K562 (cell line): ENCODE data around the gene DLK1. TPM values are rescaled to one million over a fixed set of nuclear protein-coding genes. Genes with fewer than 3 reads are reported as not detected.
A peak's percentile ranks its signal among the peaks of the same experiment; 100 is the strongest.

Experiments
- ATAC-seq: fragments of 200-7000 bp; cut with Tn5 transposase; 3 replicates; pipeline ENCODE4 v1.9.1; 2020; ENCODE audit warnings: moderate library complexity
- BruUV-seq: library from RNA; stranded (reverse); fragments of 400-500 nt; replicated peaks from 2 replicates; lab custom pipeline; 2021; lab: Mats Ljungman, UMichigan
- CTCF ChIA-PET: fragments of 300-600 bp; formaldehyde crosslinking; extraction: SDS; loops from one replicate; lab custom pipeline; 2021; ENCODE audit warnings: low intra/inter-chr PET ratio; lab: Yijun Ruan, JAX
- POLR2A ChIA-PET: fragments of 300-600, 350-650 bp; sonication (Branson Sonifier 250); formaldehyde crosslinking; extraction: SDS; loops from one replicate; lab custom pipeline; 2021; ENCODE audit warnings: antibody characterized with exemption, inconsistent platforms; lab: Yijun Ruan, JAX
- DNase-seq, 4 experiments: peaks; one replicate each; pipeline versions ENCODE4 v3.0.0 to v3.0.0-alpha.2; 2011 to 2018; ENCODE audit warnings: low spot score in 3 of 4, mixed read lengths in 3 of 4; ENCODE audit errors: extremely low read depth in 1 of 4
- FAIRE-seq: peaks from 2 replicates; lab custom pipeline; 2011; peaks lifted over from hg19 to GRCh38; lab: Jason Lieb, UNC
- H2AFZ ChIP-seq: 2 replicates; pipeline ENCODE4 v1.6.0; 2011; ENCODE audit warnings: low read depth, low read length, control low read depth, inconsistent platforms
- H3K27ac ChIP-seq: fragments of 200-600 bp; 3 replicates; pipeline ENCODE4 v1.8.0; 2011; ENCODE audit warnings: low read depth, mild to moderate bottlenecking, control low read depth, inconsistent platforms, low read length, moderate library complexity, mixed read lengths; ENCODE audit errors: extremely low read depth
- H3K27me3 ChIP-seq, 2 experiments: fragments of 300-600 bp in 1 of 2; 2 replicates in 1 of 2; 3 replicates in 1 of 2; pipeline versions ENCODE4 v1.6.0 to v1.8.0; 2011; ENCODE audit warnings: inconsistent platforms in 2 of 2, low read length in 2 of 2, mild to moderate bottlenecking in 1 of 2, mixed read lengths in 1 of 2, moderate library complexity in 1 of 2; ENCODE audit not compliant: control insufficient read depth in 2 of 2, insufficient read depth in 2 of 2
- H3K36me3 ChIP-seq: fragments of 300-600 bp; 3 replicates; pipeline ENCODE4 v1.8.0; 2011; ENCODE audit warnings: mild to moderate bottlenecking, low read length, inconsistent platforms; ENCODE audit not compliant: control insufficient read depth, insufficient read depth
- H3K4me1 ChIP-seq, 2 experiments: fragments of 200-600 bp in 1 of 2; replicated peaks in 1 of 2; 2 replicates in 1 of 2; 3 replicates in 1 of 2; pipeline versions ENCODE4 v1.5.1 to v1.8.0; 2011; ENCODE audit warnings: inconsistent platforms in 2 of 2, low read length in 2 of 2, mild to moderate bottlenecking in 1 of 2, mixed read lengths in 1 of 2, moderate library complexity in 1 of 2; ENCODE audit not compliant: control insufficient read depth in 2 of 2, insufficient read depth in 2 of 2
- H3K4me2 ChIP-seq: 2 replicates; pipeline ENCODE4 v1.6.1; 2011; ENCODE audit warnings: low read length, control low read depth, inconsistent platforms, mixed read lengths; ENCODE audit not compliant: insufficient read depth
- H3K4me3 ChIP-seq: fragments of 200-600 bp; sonication (generic), shearing (Covaris generic); 2 replicates; pipeline ENCODE4 v1.5.1; 2016; ENCODE audit warnings: control low read depth, inconsistent platforms
- H3K79me2 ChIP-seq: fragments of 200-600 bp; 3 replicates; pipeline ENCODE4 v1.8.0; 2011; ENCODE audit warnings: low read length, inconsistent platforms; ENCODE audit not compliant: control insufficient read depth, insufficient read depth
- H3K9ac ChIP-seq, 2 experiments: 2 replicates each; pipeline versions ENCODE4 v1.6.0 to v1.6.1; 2011; ENCODE audit warnings: low read depth in 2 of 2, low read length in 2 of 2, control low read depth in 1 of 2, inconsistent platforms in 1 of 2, mild to moderate bottlenecking in 1 of 2, mixed read lengths in 1 of 2; ENCODE audit not compliant: insufficient read depth in 1 of 2
- H3K9me1 ChIP-seq: one replicate; pipeline ENCODE4 v1.6.0; 2011; ENCODE audit warnings: inconsistent platforms, mild to moderate bottlenecking, low read length, moderate library complexity; ENCODE audit not compliant: control insufficient read depth, insufficient read depth
- H3K9me3 ChIP-seq: replicated peaks from 2 replicates; pipeline ENCODE4 v1.5.1; 2011; ENCODE audit warnings: low read depth, low read length, inconsistent platforms; ENCODE audit not compliant: control insufficient read depth, insufficient read depth
- H4K20me1 ChIP-seq: replicated peaks from 2 replicates; pipeline ENCODE4 v1.6.1; 2011; ENCODE audit warnings: low read length, inconsistent platforms, mixed read lengths; ENCODE audit not compliant: control insufficient read depth, insufficient read depth
- CBX3 ChIP-seq, 2 experiments: IDR thresholded peaks; 1 replicate in 1 of 2; 2 replicates in 1 of 2; pipeline ENCODE4 v1.6.1; 2012; ENCODE audit warnings: inconsistent platforms in 2 of 2, low read length in 2 of 2, borderline replicate concordance in 1 of 2, control low read depth in 1 of 2
- FOSL1 ChIP-seq: fragments of 200-800 bp; sonication (Bioruptor generic); conservative IDR thresholded peaks from 2 replicates; pipeline ENCODE4 v1.6.1; 2016; ENCODE audit warnings: missing genetic modification characterization, missing compliant biosample characterization
- HES1 ChIP-seq: fragments of 450-650 bp; IDR thresholded peaks from 2 replicates; pipeline ENCODE4 v1.6.1; 2016; ENCODE audit warnings: low read depth, mild to moderate bottlenecking, moderate library complexity
- JUN ChIP-seq, 2 experiments: sonication (generic) in 1 of 2; formaldehyde crosslinking in 1 of 2; IDR thresholded peaks; 2 replicates each; pipeline versions ENCODE4 v1.6.1 to v1.8.0; 2012 to 2022; ENCODE audit warnings: borderline replicate concordance in 2 of 2, mild to moderate bottlenecking in 2 of 2, improper control_type of control experiment in 1 of 2, low read depth in 1 of 2, low read length in 1 of 2, missing genetic modification reagents in 1 of 2
- MED1 ChIP-seq: sonication (generic); formaldehyde crosslinking; IDR thresholded peaks from 2 replicates; pipeline ENCODE4 v1.8.1; 2023; ENCODE audit warnings: missing genetic modification reagents, borderline replicate concordance
- NCOA4 ChIP-seq: fragments of 450-650 bp; IDR thresholded peaks from 2 replicates; pipeline ENCODE4 v1.6.1; 2018; ENCODE audit warnings: mild to moderate bottlenecking; ENCODE audit not compliant: partially characterized antibody
- PHF8 ChIP-seq: fragments of 200-600 bp; sonication (generic); IDR thresholded peaks from 2 replicates; pipeline ENCODE4 v1.6.1; 2012; ENCODE audit warnings: mixed run types, mild to moderate bottlenecking, inconsistent platforms, low read length, moderate library complexity, borderline replicate concordance
- SLC30A9 ChIP-seq: fragments of 250-450 bp; sonication (Bioruptor Pico); IDR thresholded peaks from 2 replicates; pipeline ENCODE4 v1.8.0; 2022; ENCODE audit warnings: mild to moderate bottlenecking, moderate library complexity
- THAP12 ChIP-seq: fragments of 250-450 bp; sonication (Bioruptor Pico); IDR thresholded peaks from 2 replicates; pipeline ENCODE4 v1.9.0; 2021; ENCODE audit warnings: mild to moderate bottlenecking, inconsistent platforms
- TRIM28 ChIP-seq: fragments of 450-650 bp; IDR thresholded peaks from 2 replicates; pipeline ENCODE4 v1.6.1; 2017
- ZNF592 ChIP-seq: fragments of 450-650 bp; IDR thresholded peaks from 2 replicates; pipeline ENCODE4 v1.6.1; 2017; ENCODE audit warnings: antibody characterized with exemption, mild to moderate bottlenecking
- ZNF77 ChIP-seq: fragments of 250-450 bp; sonication (Bioruptor Pico); IDR thresholded peaks from 2 replicates; pipeline ENCODE4 v1.5.0; 2020
- ZNF780A ChIP-seq: fragments of 250-450 bp; sonication (Bioruptor Pico); IDR thresholded peaks from 2 replicates; pipeline ENCODE4 v1.5.0; 2021; ENCODE audit warnings: mild to moderate bottlenecking
- WGBS: fragments of 100-300 bp; shearing (Covaris generic); methylation state at CpG from one replicate; pipeline ENCODE4 v1.1.6; 2016; ENCODE audit warnings: low coverage, mixed read lengths; ENCODE audit not compliant: insufficient coverage; ENCODE audit errors: missing lambda C conversion rate; 5-methylcytosine and 5-hydroxymethylcytosine counted together
- in situ Hi-C: fragments of 300-500 bp; cut with MboI; formaldehyde crosslinking; loops from 4 replicates; pipeline ENCODE4 v1.15.0; 2018; ENCODE audit warnings: inconsistent platforms, mixed read lengths
- intact Hi-C: fragments of 100-400 bp; cut with micrococcal nuclease; formaldehyde crosslinking; loops from 2 replicates; pipeline ENCODE4 v1.14.2; 2022
- polyA plus RNA-seq, 8 experiments: library from polyadenylated mRNA; depleted of rRNA in 4 of 8; stranded (reverse) in 5 of 8; unstranded in 3 of 8; fragments of >200 nt; fragmentation: Nextera tagmentation in 2 of 8; fragmentation: Illumina TruSeq in 1 of 8; extraction: Ambion mirVana in 2 of 8; extraction: Trizol in 1 of 8; gene quantifications; 2 replicates each; pipeline versions ENCODE4 v1.2.1 to v1.2.3, GENCODE V29; 2011 to 2014; ENCODE audit warnings: inconsistent platforms in 1 of 8, missing spikeins in 1 of 8
- total RNA-seq, 7 experiments: library from RNA; depleted of rRNA in 6 of 7; stranded (reverse); fragments of >200 nt in 6 of 7; fragmentation: Illumina TruSeq in 2 of 7; extraction: Trizol in 2 of 7; gene quantifications; 2 replicates each; pipeline versions ENCODE4 v1.2.1 to v1.2.3, GENCODE V29; 2011 to 2021; ENCODE audit warnings: low replicate concordance in 1 of 7

DLK1 gene
- total and polyA plus RNA-seq, 9 of the 15 experiments (the other 6 are each of a cell fraction or from before 2014, with no cell fraction given): 4.4 to 97.2 (median 15.3) TPM

GRCh38 chr14:100778951-100779690 is 52.4 kb downstream of the DLK1 start:
- peak overlapping the region in 1 of 2 experiments; percentile 13; a peak in 2 of 4 replicates for H3K9ac ChIP-seq
- 84% methylated on average over 9 of the region's 24 CpGs for WGBS
- H3K4me3 ChIP-seq: no peak overlapping the region
- H3K9me1 ChIP-seq: no peaks in the 10 kb centered on the region
- H3K27ac ChIP-seq: no peak overlapping the region
- intact Hi-C loops (no loop called here), in situ Hi-C loops (no loop called here)
- H3K27me3 ChIP-seq: no peaks in the 10 kb centered on the region
- H3K36me3 ChIP-seq: no peaks in the 10 kb centered on the region
- H4K20me1 ChIP-seq: no peaks in the 10 kb centered on the region
- H2AFZ ChIP-seq: 0 out of 2 replicates have a peak overlapping the region, but pooled peaks have one; percentile 2
- POLR2A ChIA-PET: interaction anchor here (1.1 kb wide), 1 partner anchor 9 kb away, joined by 4 read pairs; no protein-coding TSS in a partner anchor
- H3K4me1 ChIP-seq: peaks cover 8 to 46% of the 10 kb centered on the region in 2 experiments; a peak in 4 of 5 replicates
- H3K4me2 ChIP-seq: no peak overlapping the region
- no peak for DNase-seq
- no peaks in the 10 kb centered on the region for H3K9me3 ChIP-seq
- no peak for FAIRE-seq
- CTCF ChIA-PET: no interaction called here
- BruUV-seq: no TSS peak
- no peak for ATAC-seq
- no peaks in the 10 kb centered on the region for H3K79me2 ChIP-seq
- TF ChIP-seq NCOA4 (no peak), JUN (IDR thresholded peaks at IDR 0.05; ENCODE audit: borderline replicate concordance, low read depth, low read length) (no peak), JUN (CRISPR knock-in tag; IDR thresholded peaks at IDR 0.05; ENCODE audit: borderline replicate concordance) (no peak), HES1 (no peak), THAP12 (CRISPR knock-in tag) (no peak), ZNF77 (no peak), ZNF780A (CRISPR knock-in tag) (no peak), FOSL1 (tag) (no peak), MED1 (CRISPR knock-in tag) (no peak), PHF8 (no peak), ZNF592 (no peak), CBX3 (IDR thresholded peaks at IDR 0.05; ENCODE audit: borderline replicate concordance in 1 of 2, low read length in 2 of 2) (no peak), TRIM28 (no peak), SLC30A9 (CRISPR knock-in tag) (no peak)
